SHP77 (cell line): ENCODE results near the gene PPP1R14D.

Source experiments
- DNase-seq, 2 experiments: peaks; one replicate each; lab custom pipeline; 2025; lab: John Stamatoyannopoulos, UW

PPP1R14D gene

GRCh38 chr15:40819048-40819447, 9.5 kb downstream of the PPP1R14D start:
- no peak for DNase-seq

- DNase-seq = peak in 1 of 2 experiments; percentile 35
These were observed 13.3 kb downstream of the PPP1R14D start for GRCh38 chr15:40815042-40815698.

DNA sequence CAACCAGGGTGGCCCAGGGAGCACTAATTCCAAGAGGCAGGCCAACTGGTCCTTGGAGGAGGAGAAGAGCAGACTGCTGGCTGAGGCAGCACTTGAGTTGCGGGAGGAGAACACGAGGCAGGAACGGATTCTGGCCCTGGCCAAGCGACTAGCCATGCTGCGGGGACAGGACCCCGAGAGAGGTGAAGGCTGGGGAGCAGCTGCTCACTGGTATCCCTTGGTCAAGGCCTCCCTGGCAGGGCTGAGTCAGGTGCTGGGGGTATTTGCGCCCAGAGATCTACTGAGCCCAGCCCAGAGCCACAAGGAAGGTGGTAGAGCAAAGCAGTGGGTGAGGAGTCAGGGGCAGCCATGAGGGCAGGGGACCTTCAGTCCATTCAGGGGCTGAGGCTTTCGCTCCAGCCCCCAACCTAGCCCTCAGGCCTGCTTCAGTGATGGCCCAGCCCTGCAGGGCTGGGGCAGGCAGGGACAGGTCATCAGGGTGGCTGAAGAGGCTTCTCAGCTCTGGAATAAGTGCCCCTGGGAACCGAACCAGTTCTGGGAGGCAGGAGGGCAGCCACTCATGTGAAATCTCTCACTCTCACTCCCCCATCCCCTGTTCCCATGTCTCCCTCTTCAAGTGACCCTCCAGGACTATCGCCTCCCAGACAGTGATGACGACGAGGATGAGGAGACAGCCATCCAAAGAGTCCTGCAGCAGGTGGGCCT, 15.6 kb downstream of the PPP1R14D start:
- DNase-seq = no peak

GRCh38 chr15:40808861-40809450, 19.6 kb downstream of the PPP1R14D start:
- DNase-seq = no peak

DNA sequence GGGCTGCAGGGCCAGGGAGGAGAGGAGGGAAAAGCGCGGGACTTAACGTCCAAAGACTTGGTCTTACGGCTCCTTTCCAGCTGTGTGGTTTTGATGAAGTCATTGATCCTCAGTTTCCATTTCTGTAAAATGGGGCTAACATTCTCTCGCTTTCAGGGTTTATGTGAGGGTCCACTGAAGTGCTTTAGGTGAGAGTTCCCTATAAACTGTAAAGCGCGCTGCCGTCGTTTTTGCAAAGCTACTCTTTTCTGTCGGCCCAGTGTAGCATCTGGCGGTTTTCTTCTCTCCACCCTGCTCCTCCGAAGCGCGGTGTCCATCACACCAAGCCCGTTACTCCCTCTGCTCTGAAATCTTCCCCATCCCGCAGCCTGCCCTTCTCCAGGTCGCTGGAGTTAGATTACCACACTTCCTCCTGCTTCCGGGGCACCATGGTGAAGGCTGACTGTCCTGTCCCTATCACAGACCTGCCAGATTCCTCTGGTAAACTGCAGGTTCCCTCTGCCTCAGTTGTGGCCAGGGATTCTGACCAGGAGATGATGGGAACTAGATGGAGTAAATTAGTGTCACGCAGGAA, 20.5 kb downstream of the PPP1R14D start:
- DNase-seq = no peak

DNA sequence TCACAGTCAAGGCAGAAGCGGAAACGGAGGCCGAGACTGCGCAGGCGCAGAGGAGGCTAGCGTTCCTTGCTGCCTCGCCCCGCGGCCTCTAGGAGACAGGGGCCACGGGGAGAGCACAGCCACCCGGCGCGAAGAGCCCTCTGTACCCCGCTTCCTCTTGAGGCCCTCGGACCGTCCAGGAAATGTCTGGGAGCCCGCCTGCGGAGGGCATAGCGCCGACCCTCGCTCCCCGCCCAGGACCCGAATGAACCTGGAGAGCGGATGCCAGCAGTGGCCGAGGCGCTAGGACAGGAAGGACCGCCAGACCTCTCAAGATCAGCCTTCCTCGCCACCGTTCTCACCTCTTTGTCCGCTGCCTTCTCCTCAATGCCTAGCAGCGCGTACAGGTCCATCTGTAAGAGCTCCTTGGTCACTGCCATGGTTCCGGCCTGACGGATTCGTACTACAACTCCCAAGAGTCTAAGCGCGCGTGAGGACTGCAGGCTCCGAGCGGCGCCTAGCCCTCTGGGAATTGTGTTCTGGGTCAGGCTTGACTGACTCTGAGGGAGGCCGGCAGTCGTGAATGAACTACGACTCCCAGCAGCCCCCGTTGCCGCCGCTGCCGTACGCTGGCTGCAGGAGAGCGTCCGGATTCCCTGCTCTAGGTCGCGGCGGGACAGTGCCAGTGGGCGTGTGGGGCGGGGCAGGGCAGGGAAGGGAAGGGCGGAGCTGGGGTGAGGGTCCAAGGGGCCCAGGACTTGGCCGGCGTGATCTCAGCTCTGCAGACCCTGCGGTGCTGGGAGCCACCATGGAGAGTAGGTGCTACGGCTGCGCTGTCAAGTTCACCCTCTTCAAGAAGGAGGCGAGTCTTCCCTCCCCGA, 21.2 kb downstream of the PPP1R14D start, which contains the start of the genes DNAJC17 and ZFYVE19:
TSS of gene DNAJC17 (minus strand) at position 446 of the 860 bp plus-strand sequence. CDS start at position 419, 27 bp downstream.
TSS of gene ZFYVE19 (plus strand) at position 62 of the 860 bp plus-strand sequence. CDS start at position 563, 501 bp downstream.
- peak; percentile 97 to 98 for DNase-seq

DNA sequence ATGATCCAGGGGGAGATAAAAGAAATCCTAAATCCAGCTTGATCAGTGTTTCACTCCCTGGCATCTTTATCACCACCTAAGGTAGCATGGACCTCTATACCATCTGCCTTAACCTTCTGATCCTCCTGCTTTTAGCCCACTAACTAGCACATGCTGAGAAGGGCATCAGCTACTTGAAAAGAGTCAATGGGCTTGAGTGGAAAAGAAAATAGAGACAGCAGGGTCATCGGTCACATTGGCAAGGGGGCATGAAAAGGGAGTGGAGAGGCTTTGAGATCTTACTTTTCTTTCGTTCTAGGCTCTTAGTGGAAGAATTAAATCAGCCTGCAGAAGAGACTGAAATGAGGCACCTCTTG, 21.9 kb downstream of the PPP1R14D start:
- DNase-seq = peak in 1 of 2 experiments; percentile 59

GRCh38 chr15:40803688-40804087, 24.8 kb downstream of the PPP1R14D start:
- DNase-seq = no peak

DNA sequence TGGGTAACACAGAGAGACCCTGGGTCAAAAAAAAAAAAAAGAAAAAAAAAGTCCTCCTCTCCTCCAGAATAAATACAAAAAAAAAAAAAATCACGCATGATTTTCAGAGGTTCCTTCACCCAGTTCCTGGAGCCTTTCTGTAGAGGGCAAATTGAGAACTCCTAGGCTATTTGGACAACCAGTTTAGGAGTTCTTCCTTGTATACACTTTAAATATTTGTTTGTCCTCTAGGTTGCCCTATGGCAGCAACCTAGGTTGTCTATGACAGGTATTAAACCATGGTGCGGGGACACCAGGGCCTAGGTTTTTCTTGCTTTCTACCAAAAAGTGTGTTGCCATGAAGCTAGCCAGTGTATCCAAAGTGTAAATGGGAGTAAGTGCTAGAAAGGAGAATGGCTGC, 25.4 kb downstream of the PPP1R14D start:
- no peak for DNase-seq

- DNase-seq = no peak
These were observed 29.0 kb downstream of the PPP1R14D start for GRCh38 chr15:40799523-40799922.

- no peak for DNase-seq
These were observed 32.0 kb downstream of the PPP1R14D start for GRCh38 chr15:40796512-40796911.

DNA sequence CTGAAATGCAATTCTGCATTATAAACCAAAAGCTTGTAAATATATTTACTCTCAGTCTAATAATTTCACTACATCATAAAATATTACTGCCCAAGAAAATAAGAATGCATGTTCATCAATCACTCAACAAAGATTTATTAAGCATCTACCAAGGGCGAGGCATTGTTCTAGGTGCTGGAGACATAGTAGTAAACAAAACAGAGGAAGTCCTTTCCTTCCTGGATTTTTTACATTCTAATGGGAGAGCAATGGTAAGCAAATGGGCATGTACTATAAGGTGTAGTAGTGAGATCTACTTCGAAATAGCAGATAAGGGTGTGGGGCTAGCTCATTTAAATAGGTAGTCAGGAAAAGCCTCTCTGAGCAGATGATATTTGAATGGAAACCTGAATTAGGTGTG, 32.5 kb downstream of the PPP1R14D start:
- no peak for DNase-seq

GRCh38 chr15:40793216-40793989, 35.1 kb downstream of the PPP1R14D start:
- peak; percentile 48 to 52 for DNase-seq

GRCh38 chr15:40792394-40792793, 36.1 kb downstream of the PPP1R14D start:
- no peak for DNase-seq

DNA sequence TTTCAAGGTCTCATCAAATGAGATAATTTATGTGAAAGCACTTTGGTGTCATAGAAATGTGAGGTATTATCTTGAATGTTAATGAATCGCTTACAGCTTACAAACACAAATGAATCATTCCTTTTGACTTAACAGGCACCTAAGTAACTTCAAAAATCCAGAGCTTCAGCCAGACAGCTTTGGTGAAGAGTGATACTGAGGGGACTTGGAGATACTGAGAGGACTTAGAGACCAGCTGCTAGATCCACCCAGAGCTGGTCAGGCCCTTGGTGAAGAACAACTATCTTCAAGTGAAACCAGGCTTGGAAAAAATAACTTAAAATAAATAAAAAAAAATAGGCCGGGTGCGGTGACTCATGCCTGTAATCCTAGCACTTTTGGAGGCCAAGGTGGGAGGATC, 37.8 kb downstream of the PPP1R14D start:
- no peak for DNase-seq

GRCh38 chr15:40789999-40790398, 38.5 kb downstream of the PPP1R14D start:
- no peak for DNase-seq

GRCh38 chr15:40789119-40789518, 39.4 kb downstream of the PPP1R14D start:
- DNase-seq = no peak

DNA sequence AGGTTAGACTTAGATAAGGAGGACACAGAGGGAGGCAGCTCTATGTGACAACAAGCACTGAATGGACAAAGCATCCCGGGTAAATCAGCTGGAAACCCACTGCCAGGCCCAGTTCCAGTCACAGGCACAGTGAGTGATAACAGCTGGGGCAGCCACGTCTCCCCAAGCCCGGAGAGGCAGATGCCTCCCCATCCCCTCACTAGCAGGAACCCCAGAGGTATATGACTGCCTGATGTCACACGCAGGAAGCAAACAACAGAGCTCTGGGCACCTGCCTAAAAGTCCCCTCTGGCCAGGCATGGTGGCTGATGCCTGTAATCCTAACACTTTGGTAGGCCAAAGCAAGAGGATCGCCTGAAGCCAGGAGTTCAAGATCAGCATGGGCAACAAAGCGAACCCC, 40.5 kb downstream of the PPP1R14D start:
- no peak for DNase-seq

GRCh38 chr15:40787344-40787841, 41.1 kb downstream of the PPP1R14D start:
- peak in 1 of 2 experiments; percentile 31 for DNase-seq

DNA sequence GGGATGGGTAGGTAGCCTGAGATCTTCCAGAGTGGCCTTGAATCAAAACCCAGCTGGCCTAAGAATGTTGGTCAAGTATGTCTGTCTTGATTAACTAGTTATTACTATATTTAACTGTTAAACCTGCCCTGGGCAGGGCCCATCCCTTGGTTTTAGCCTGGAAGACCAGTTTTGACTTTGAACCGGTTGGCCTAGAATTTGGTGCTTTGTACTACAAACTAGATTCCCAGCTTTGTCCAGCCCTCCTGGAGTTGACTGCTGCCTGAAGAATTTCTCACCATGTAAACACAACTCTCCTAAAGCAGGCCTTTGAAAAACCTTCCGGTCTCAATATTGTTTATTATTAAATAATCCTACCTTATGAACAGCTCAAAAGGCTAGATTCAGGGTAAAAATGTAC, 42.7 kb downstream of the PPP1R14D start:
- no peak for DNase-seq

DNA sequence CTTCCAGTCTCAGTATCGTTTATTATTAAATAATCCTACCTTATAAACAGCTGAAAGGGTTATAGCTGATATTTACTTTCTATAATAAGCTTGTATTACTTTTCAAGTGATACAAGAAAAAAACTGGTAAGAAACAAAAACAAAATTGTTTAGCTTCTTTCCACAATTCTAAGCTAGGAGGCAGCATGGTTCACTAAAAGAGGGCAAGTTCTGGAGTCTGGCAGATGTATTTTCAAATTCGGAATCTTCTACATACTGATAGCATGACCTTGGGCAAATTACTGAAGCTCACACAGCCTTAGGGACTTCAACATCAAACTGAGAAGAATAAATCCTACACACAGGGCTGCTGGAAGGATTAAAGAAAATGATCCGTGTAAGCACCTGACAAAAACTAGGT, 43.3 kb downstream of the PPP1R14D start:
- DNase-seq = no peak
